Left ventricle myocardium inferior (tissue), 1 donor: ENCODE results near the gene VGF. TPM values are rescaled to one million over a fixed set of nuclear protein-coding genes. Genes with fewer than 3 reads are reported as not detected.

Experiments
- DNase-seq: peaks from one replicate; pipeline ENCODE4 v3.0.0-alpha.2; 2020
- H3K27ac ChIP-seq: fragments of 200-600 bp; replicated peaks from 2 replicates; pipeline ENCODE4 v1.8.0; 2021
- H3K27me3 ChIP-seq: fragments of 200-600 bp; 2 replicates; pipeline ENCODE4 v1.8.0; 2021; ENCODE audit warnings: low read depth
- H3K36me3 ChIP-seq: fragments of 200-600 bp; 2 replicates; pipeline ENCODE4 v1.8.0; 2021
- H3K4me1 ChIP-seq: fragments of 200-600 bp; 2 replicates; pipeline ENCODE4 v1.8.0; 2021
- H3K4me3 ChIP-seq: fragments of 200-600 bp; 2 replicates; pipeline ENCODE4 v1.8.0; 2021; ENCODE audit warnings: mild to moderate bottlenecking, moderate library complexity
- H3K9me3 ChIP-seq: fragments of 200-600 bp; replicated peaks from 2 replicates; pipeline ENCODE4 v1.8.0; 2021
- CTCF ChIP-seq: fragments of 200-600 bp; IDR thresholded peaks from 2 replicates; pipeline ENCODE4 v1.8.0; 2021; ENCODE audit warnings: antibody characterized with exemption, mild to moderate bottlenecking, borderline replicate concordance
- intact Hi-C: fragments of 100-400 bp; cut with micrococcal nuclease; formaldehyde crosslinking; loops from one replicate; pipeline ENCODE4 v1.11.0; 2022
- total RNA-seq: library from RNA; stranded (reverse); fragmentation: NEBNext Ultra II Directional; extraction: Animal tissue kit (Norgen Biotek cat#: 25700); gene quantifications from one replicate; pipeline ENCODE4 v1.2.1, GENCODE V29; 2021
- donor health status: DM: no; HTN: yes; CAD: no; lungs with severe emphysema.

The VGF gene
- total RNA-seq, 1 donor from 2014 or later = not detected

- peak; percentile 95 for DNase-seq
- intact Hi-C loops = no loop called here
- H3K27ac ChIP-seq = peak within 1 kb of the TSS; percentile 19
Measured at GRCh38 chr7:101153969-101154692, 11.2 kb downstream of the VGF start, which contains the start of gene AP1S1. TSS of gene AP1S1 (plus strand) at chr7:101154476. CDS start at chr7:101154515, 39 bp downstream.

GRCh38 chr7:101151908-101152651 is 13.3 kb downstream of the VGF start:
- no peak for DNase-seq
- Histone ChIP-seq H3K4me1 (peaks cover 18% of the 10 kb centered on the region), H3K4me3 (no peak overlapping the region), H3K36me3 (peaks cover 2% of the 10 kb centered on the region), H3K27ac (no peak overlapping the region), H3K27me3 (peaks cover 25% of the 10 kb centered on the region), H3K9me3 (no peaks in the 10 kb centered on the region)
- intact Hi-C loops = no loop called here
- TF ChIP-seq CTCF = no peak

More at GRCh38 chr7:101153969-101154692, 11.2 kb downstream of the VGF start, which contains the start of gene AP1S1:
- H3K27me3 ChIP-seq = peaks cover 12% of the 10 kb centered on the region
- H3K36me3 ChIP-seq = peaks cover 23% of the 10 kb centered on the region
- peak within 1 kb of the TSS; percentile 94 for H3K4me3 ChIP-seq
- no peak for TF ChIP-seq CTCF
- H3K9me3 ChIP-seq = no peaks in the 10 kb centered on the region
- H3K4me1 ChIP-seq = peaks cover 18% of the 10 kb centered on the region

- no peak overlapping the region for H3K4me3 ChIP-seq
- H3K27me3 ChIP-seq = peaks cover 22% of the 10 kb centered on the region
- peaks cover 18% of the 10 kb centered on the region for H3K4me1 ChIP-seq
- TF ChIP-seq CTCF = no peak
- no peak for DNase-seq
- H3K27ac ChIP-seq = no peak overlapping the region
- intact Hi-C loops = loop anchor here (5.0 kb wide), 1 partner anchor 141 kb away; no protein-coding TSS in a partner anchor
- H3K9me3 ChIP-seq = no peaks in the 10 kb centered on the region
- no peaks in the 10 kb centered on the region for H3K36me3 ChIP-seq
Measured at GRCh38 chr7:101140746-101141382, 24.5 kb downstream of the VGF start.

DNA sequence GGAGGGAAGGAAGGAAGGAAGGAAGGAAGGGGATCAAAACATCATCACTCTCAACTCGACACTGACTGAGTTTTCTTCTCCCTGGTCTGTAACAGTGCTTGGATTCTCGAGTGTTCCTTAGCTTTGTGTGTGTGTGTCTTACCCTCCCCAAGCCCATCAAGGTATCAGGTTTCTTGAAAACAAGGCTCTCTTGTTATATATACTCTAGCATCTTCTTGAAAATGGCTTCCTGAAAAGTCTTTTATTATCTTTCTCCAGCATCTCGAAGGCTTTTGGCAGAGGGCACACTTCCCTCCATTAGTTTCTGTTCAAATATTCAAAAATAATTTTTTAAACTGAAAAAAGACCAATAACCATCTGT is 25.1 kb downstream of the VGF start:
- DNase-seq = no peak
- no peaks in the 10 kb centered on the region for H3K9me3 ChIP-seq
- H3K36me3 ChIP-seq = no peaks in the 10 kb centered on the region
- peaks cover 18% of the 10 kb centered on the region for H3K4me1 ChIP-seq
- no peak overlapping the region for H3K27ac ChIP-seq
- peaks cover 23% of the 10 kb centered on the region for H3K27me3 ChIP-seq
- intact Hi-C loops = loop anchor here (5.0 kb wide), 1 partner anchor 142 kb away; no protein-coding TSS in a partner anchor
- no peak for TF ChIP-seq CTCF
- no peak overlapping the region for H3K4me3 ChIP-seq

- peak; percentile 85 for TF ChIP-seq CTCF
Measured at GRCh38 chr7:101138213-101138870, 27.0 kb downstream of the VGF start.

More at GRCh38 chr7:101138213-101138870, 27.0 kb downstream of the VGF start:
- H3K27me3 ChIP-seq = peaks cover 16% of the 10 kb centered on the region
- intact Hi-C loops = loop anchor here (5.0 kb wide), 1 partner anchor 41 kb away; no protein-coding TSS in a partner anchor
- H3K27ac ChIP-seq = peak overlapping the region; percentile 60
- H3K4me1 ChIP-seq = peaks cover 18% of the 10 kb centered on the region
- peak; percentile 57 for DNase-seq
- no peaks in the 10 kb centered on the region for H3K9me3 ChIP-seq
- H3K4me3 ChIP-seq = peak overlapping the region; percentile 33
- H3K36me3 ChIP-seq = no peaks in the 10 kb centered on the region
